Hepatocyte (in vitro differentiated cells): ENCODE results near the gene SEMA5A.

Source experiments
- CTCF ChIP-seq: fragments of 200-600 bp; sonication (generic); IDR thresholded peaks from 2 replicates; pipeline ENCODE4 v1.5.1; 2016; ENCODE audit warnings: antibody characterized with exemption, mild to moderate bottlenecking; ENCODE audit not compliant: poor library complexity
- EZH2phosphoT487 ChIP-seq: fragments of 200-600 bp; sonication (generic); IDR thresholded peaks from one replicate; pipeline ENCODE4 v1.6.1; 2018; ENCODE audit warnings: antibody characterized with exemption, mild to moderate bottlenecking, low read depth, moderate library complexity; ENCODE audit not compliant: unreplicated experiment, severe bottlenecking

GRCh38 chr5:9283021-9283420 lies 262.9 kb downstream of the SEMA5A start:
- TF ChIP-seq CTCF (no peak), EZH2phosphoT487 (no peak)
